Esophagus muscularis mucosa (tissue), 4 donors: ENCODE measurements around the gene SERHL2.
"Not testable (repeated sequence)": the region's sequence is repeated elsewhere in the genome, so short reads cannot be mapped to it uniquely, and the experiment has no call there.

Source experiments
- EP300 ChIP-seq: sonication (generic); formaldehyde crosslinking; IDR thresholded peaks from one replicate; pipeline ENCODE4 v1.6.1; 2017; ENCODE audit warnings: antibody characterized with exemption
- POLR2A ChIP-seq: fragments of 450-650 bp; IDR thresholded peaks from one replicate; pipeline ENCODE4 v1.6.1; 2017; ENCODE audit warnings: antibody characterized with exemption, moderate library complexity, mild to moderate bottlenecking, low read depth
- POLR2AphosphoS5 ChIP-seq, 2 donors: sonication (generic); formaldehyde crosslinking; IDR thresholded peaks; one replicate each; pipeline ENCODE4 v1.6.1; 2017; ENCODE audit warnings: antibody characterized with exemption in 2 of 2
- TF ChIP-seq, protein P1 (sequence below), 3 experiments: fragments of 200-600 bp in 2 of 3; fragments of 450-650 bp in 1 of 3; sonication (generic) in 2 of 3; IDR thresholded peaks; one replicate each; pipeline ENCODE4 v1.5.1; 2017 to 2019; ENCODE audit warnings: antibody characterized with exemption in 3 of 3, mild to moderate bottlenecking in 2 of 3, moderate library complexity in 1 of 3

DNA sequence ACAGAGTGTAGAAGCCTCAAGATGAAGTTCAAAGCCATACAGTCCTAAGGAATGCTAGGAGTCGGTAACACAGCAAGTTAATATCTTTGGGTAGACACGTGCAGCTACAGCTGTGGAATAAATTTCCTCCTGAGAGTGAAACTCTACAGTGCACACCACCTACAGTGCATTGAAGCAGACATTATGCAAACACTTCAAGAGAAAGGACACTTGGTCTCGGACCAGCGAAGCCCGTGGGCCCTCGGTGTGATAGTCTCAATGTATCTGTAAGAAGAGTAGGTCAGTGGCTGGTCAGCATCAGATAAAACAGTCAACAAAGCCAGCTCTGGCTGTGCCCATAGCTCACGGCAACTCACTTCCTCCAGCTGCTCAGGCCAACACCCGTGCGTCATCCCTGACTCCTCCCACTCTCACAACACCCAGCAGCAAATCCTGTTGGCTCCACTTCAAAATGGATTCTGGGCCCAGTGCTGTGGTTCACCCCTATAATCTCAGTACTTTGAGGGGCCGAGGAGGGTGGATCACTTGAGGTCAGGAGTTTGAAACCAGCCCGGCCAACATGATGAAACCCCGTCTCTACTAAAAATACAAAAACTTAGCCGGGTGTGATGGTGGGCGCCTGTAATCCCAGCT is 16.4 kb upstream of the SERHL2 start:
- TF ChIP-seq, protein P1, sequence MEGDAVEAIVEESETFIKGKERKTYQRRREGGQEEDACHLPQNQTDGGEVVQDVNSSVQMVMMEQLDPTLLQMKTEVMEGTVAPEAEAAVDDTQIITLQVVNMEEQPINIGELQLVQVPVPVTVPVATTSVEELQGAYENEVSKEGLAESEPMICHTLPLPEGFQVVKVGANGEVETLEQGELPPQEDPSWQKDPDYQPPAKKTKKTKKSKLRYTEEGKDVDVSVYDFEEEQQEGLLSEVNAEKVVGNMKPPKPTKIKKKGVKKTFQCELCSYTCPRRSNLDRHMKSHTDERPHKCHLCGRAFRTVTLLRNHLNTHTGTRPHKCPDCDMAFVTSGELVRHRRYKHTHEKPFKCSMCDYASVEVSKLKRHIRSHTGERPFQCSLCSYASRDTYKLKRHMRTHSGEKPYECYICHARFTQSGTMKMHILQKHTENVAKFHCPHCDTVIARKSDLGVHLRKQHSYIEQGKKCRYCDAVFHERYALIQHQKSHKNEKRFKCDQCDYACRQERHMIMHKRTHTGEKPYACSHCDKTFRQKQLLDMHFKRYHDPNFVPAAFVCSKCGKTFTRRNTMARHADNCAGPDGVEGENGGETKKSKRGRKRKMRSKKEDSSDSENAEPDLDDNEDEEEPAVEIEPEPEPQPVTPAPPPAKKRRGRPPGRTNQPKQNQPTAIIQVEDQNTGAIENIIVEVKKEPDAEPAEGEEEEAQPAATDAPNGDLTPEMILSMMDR (IDR thresholded peaks at IDR 0.05) = not testable (repeated sequence)
- not testable (repeated sequence) for TF ChIP-seq EP300; POLR2AphosphoS5 (IDR thresholded peaks at IDR 0.05); POLR2A
